ENCODE results near the gene GALNT9. TPM values are rescaled to one million over a fixed set of nuclear protein-coding genes. Genes with fewer than 3 reads are reported as not detected.

GALNT9 gene
- total and polyA plus RNA-seq, 8 donors, result 0.15 to 3.1 (median 0.19) TPM; not detected in 5

GRCh38 chr12:132250707-132251106, 78.7 kb downstream of the GALNT9 start:
- intact Hi-C loops (cut with DNase I; ENCODE audit: low total_unique reads), result no loop called here
- Histone ChIP-seq H3K9me3 (no peaks in the 10 kb centered on the region), H3K36me3 (no peaks in the 10 kb centered on the region), H3K27me3 (peaks cover 0 to 24% (median 0%) of the 10 kb centered on the region in 3 donors), H3K4me1 (no peaks in the 10 kb centered on the region), H3K4me3 (no peak overlapping the region), H3K27ac (no peak overlapping the region)
- no peak for TF ChIP-seq POLR2A (IDR thresholded peaks at IDR 0.05)
- no peak for TF ChIP-seq EP300 (IDR thresholded peaks at IDR 0.05)
- TF ChIP-seq, protein P1, sequence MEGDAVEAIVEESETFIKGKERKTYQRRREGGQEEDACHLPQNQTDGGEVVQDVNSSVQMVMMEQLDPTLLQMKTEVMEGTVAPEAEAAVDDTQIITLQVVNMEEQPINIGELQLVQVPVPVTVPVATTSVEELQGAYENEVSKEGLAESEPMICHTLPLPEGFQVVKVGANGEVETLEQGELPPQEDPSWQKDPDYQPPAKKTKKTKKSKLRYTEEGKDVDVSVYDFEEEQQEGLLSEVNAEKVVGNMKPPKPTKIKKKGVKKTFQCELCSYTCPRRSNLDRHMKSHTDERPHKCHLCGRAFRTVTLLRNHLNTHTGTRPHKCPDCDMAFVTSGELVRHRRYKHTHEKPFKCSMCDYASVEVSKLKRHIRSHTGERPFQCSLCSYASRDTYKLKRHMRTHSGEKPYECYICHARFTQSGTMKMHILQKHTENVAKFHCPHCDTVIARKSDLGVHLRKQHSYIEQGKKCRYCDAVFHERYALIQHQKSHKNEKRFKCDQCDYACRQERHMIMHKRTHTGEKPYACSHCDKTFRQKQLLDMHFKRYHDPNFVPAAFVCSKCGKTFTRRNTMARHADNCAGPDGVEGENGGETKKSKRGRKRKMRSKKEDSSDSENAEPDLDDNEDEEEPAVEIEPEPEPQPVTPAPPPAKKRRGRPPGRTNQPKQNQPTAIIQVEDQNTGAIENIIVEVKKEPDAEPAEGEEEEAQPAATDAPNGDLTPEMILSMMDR (IDR thresholded peaks at IDR 0.05), result no peak
- TF ChIP-seq POLR2AphosphoS5 (IDR thresholded peaks at IDR 0.05), result no peak
- DNase-seq, result no peak
- WGBS, 5 donors, result 90 to 93% (median 92%) methylated on average over 28 to 33 of the region's 33 CpGs

- H3K27ac ChIP-seq, result no peak overlapping the region
- intact Hi-C loops (cut with DNase I; ENCODE audit: low total_unique reads), result no loop called here
- H3K9me3 ChIP-seq, result no peaks in the 10 kb centered on the region
- H3K4me3 ChIP-seq, result no peak overlapping the region
- TF ChIP-seq, protein P1 (IDR thresholded peaks at IDR 0.05), result no peak
- TF ChIP-seq POLR2AphosphoS5 (IDR thresholded peaks at IDR 0.05) (no peak), POLR2A (IDR thresholded peaks at IDR 0.05) (no peak), EP300 (IDR thresholded peaks at IDR 0.05) (no peak)
- WGBS, 5 donors, result 83 to 87% (median 86%) methylated on average over 37 to 39 of the region's 39 CpGs
- H3K4me1 ChIP-seq, result no peaks in the 10 kb centered on the region
- DNase-seq, result no peak
- H3K36me3 ChIP-seq, result no peaks in the 10 kb centered on the region
- peaks cover 0 to 24% (median 0%) of the 10 kb centered on the region in 3 donors for H3K27me3 ChIP-seq
Measured at GRCh38 chr12:132249689-132250478, 79.5 kb downstream of the GALNT9 start.

DNA sequence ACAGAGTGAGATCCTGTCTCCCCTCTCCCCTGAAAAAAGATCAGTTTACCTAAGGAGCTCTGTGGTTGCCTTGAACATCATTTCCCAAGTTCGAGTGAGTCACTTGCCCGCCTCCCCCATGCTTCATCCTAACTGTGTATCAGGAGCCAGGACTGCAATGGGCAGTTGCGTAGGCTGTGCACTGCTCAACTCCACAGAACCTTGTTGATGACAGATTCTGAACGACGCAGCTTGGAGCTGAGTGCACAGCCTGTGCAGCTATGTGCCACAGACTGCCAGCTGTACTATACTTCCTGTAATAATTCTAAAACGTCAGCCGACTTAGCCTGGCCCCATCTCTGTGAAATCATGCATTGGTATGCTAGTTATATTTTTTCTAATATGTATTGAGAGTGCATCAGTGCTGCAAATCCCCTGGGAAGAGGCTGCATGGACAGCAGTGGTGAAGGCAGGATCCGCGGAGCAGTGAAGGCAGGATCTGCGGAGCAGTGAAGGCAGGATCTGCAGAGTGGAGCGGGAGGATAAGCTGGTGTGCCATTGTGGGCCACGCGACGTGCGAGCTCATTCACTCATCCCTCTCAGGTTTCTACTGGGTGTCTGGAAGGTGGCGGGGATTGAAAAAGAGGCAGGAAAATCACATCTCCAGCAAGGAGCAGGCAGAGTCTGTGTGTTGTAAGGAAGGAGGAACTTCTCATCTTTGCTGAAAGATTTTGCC, 80.8 kb downstream of the GALNT9 start:
- no peaks in the 10 kb centered on the region for H3K4me1 ChIP-seq
- no peaks in the 10 kb centered on the region for H3K36me3 ChIP-seq
- no peak for TF ChIP-seq POLR2A (IDR thresholded peaks at IDR 0.05)
- H3K27ac ChIP-seq, result no peak overlapping the region
- WGBS, 5 donors, result 68 to 78% (median 74%) methylated on average over 15 to 16 of the region's 16 CpGs
- H3K4me3 ChIP-seq, result no peak overlapping the region
- no peaks in the 10 kb centered on the region for H3K9me3 ChIP-seq
- peaks cover 0 to 24% (median 0%) of the 10 kb centered on the region in 3 donors for H3K27me3 ChIP-seq
- no peak for DNase-seq
- intact Hi-C loops (cut with DNase I; ENCODE audit: low total_unique reads), result no loop called here

GRCh38 chr12:132247718-132248452, 81.5 kb downstream of the GALNT9 start:
- TF ChIP-seq POLR2A (IDR thresholded peaks at IDR 0.05) (no peak), EP300 (IDR thresholded peaks at IDR 0.05) (no peak), POLR2AphosphoS5 (IDR thresholded peaks at IDR 0.05) (no peak)
- TF ChIP-seq, protein P1 (IDR thresholded peaks at IDR 0.05), result no peak
- DNase-seq, result no peak
- intact Hi-C loops (cut with DNase I; ENCODE audit: low total_unique reads), result no loop called here
- Histone ChIP-seq H3K36me3 (no peaks in the 10 kb centered on the region), H3K4me3 (no peak overlapping the region), H3K4me1 (no peaks in the 10 kb centered on the region), H3K27ac (no peak overlapping the region), H3K9me3 (no peaks in the 10 kb centered on the region), H3K27me3 (peaks cover 0 to 24% (median 0%) of the 10 kb centered on the region in 3 donors)
- WGBS, 5 donors, result 89 to 93% (median 91%) methylated on average over 32 to 35 of the region's 35 CpGs
